Right lobe of liver (tissue), 4 donors: ENCODE measurements around the gene SLC2A2.

Experiments used
- CTCF ChIP-seq, 4 donors: fragments of 200-600 bp in 3 of 4; fragments of 450-650 bp in 1 of 4; IDR thresholded peaks; one replicate each; pipeline versions ENCODE4 v1.5.1 to v1.8.0; 2016 to 2022; ENCODE audit warnings: antibody characterized with exemption in 4 of 4, mild to moderate bottlenecking in 2 of 4
- POLR2A ChIP-seq: fragments of 450-650 bp; IDR thresholded peaks from one replicate; pipeline ENCODE4 v1.6.1; 2017; ENCODE audit warnings: antibody characterized with exemption, mild to moderate bottlenecking
- donor health status: DM: no; HTN: no; CAD: no.
- donor health status: DM: no; HTN: no; CAD: no.
- donor health status: DM: no; HTN: yes; CAD: no.

GRCh38 chr3:171011109-171011872, 15.2 kb downstream of the SLC2A2 start:
- TF ChIP-seq CTCF (IDR thresholded peaks at IDR 0.05), result no peak
- TF ChIP-seq POLR2A, result no peak
